Central memory CD8-positive, alpha-beta T cell (primary cell): ENCODE measurements around the gene CPTP.
A peak's percentile ranks its signal among the peaks of the same experiment; 100 is the strongest.

Source experiments
- ATAC-seq: fragments of 150-1000 bp; cut with Tn5 transposase; replicated peaks from 2 replicates; pipeline ENCODE4 v1.10.0; 2022; ENCODE audit warnings: mild to moderate bottlenecking, moderate FRiP score, moderate number of reproducible peaks; ENCODE audit not compliant: poor library complexity, severe bottlenecking; ENCODE audit errors: extremely low read depth
- DNase-seq, 2 donors: peaks; one replicate each; pipeline ENCODE4 v3.0.0; 2021; ENCODE audit warnings: low spot score in 2 of 2
- H3K27ac Mint-ChIP-seq: one replicate; pipeline ENCODE4 v1.8.0; 2022; ENCODE audit warnings: low read depth, mild to moderate bottlenecking, moderate library complexity, mixed read lengths
- H3K27me3 Mint-ChIP-seq: one replicate; pipeline ENCODE4 v1.8.0; 2022; ENCODE audit warnings: mixed read lengths
- H3K36me3 Mint-ChIP-seq: one replicate; pipeline ENCODE4 v1.8.0; 2022; ENCODE audit warnings: mild to moderate bottlenecking, moderate library complexity, mixed read lengths; ENCODE audit not compliant: insufficient read depth
- H3K4me1 Mint-ChIP-seq: one replicate; pipeline ENCODE4 v1.8.0; 2022; ENCODE audit warnings: mixed read lengths
- H3K4me3 Mint-ChIP-seq: one replicate; pipeline ENCODE4 v1.8.0; 2022; ENCODE audit warnings: mild to moderate bottlenecking, moderate library complexity, mixed read lengths
- H3K9me3 Mint-ChIP-seq: one replicate; pipeline ENCODE4 v1.8.0; 2022; ENCODE audit warnings: mixed read lengths

CPTP gene

GRCh38 chr1:1349256-1350012, 24.8 kb downstream of the CPTP start, which contains the start of gene DVL1:
Gene DVL1 (minus strand): TSS chr1:1349418. CDS start chr1:1349065, 353 bp downstream.
- Mint-ChIP-seq H3K27ac (no peak within 1 kb of the TSS), H3K36me3 (peaks cover 3% of the 10 kb centered on the region)

GRCh38 chr1:1351511-1352427, 27.2 kb downstream of the CPTP start:
- Mint-ChIP-seq H3K27me3 (peaks cover 15% of the 10 kb centered on the region), H3K4me1 (peaks cover 17% of the 10 kb centered on the region), H3K36me3 (peaks cover 3% of the 10 kb centered on the region), H3K27ac (no peak overlapping the region), H3K9me3 (no peaks in the 10 kb centered on the region), H3K4me3 (peak overlapping the region; percentile 75)
- DNase-seq: no peak
- no peak for ATAC-seq

More at GRCh38 chr1:1349256-1350012, 24.8 kb downstream of the CPTP start, which contains the start of gene DVL1:
- H3K4me3 Mint-ChIP-seq: peak within 1 kb of the TSS; percentile 73
- DNase-seq (peak; percentile 60 to 62), ATAC-seq (peak; percentile 78)
- peaks cover 15% of the 10 kb centered on the region for H3K27me3 Mint-ChIP-seq
- peaks cover 21% of the 10 kb centered on the region for H3K4me1 Mint-ChIP-seq
- no peaks in the 10 kb centered on the region for H3K9me3 Mint-ChIP-seq

GRCh38 chr1:1352786-1353388, 28.3 kb downstream of the CPTP start:
- Mint-ChIP-seq H3K27ac (no peak overlapping the region), H3K36me3 (peaks cover 3% of the 10 kb centered on the region), H3K4me3 (peak overlapping the region; percentile 75), H3K27me3 (peaks cover 25% of the 10 kb centered on the region), H3K4me1 (peaks cover 7% of the 10 kb centered on the region), H3K9me3 (no peaks in the 10 kb centered on the region)
- ATAC-seq (no peak), DNase-seq (no peak)

- Mint-ChIP-seq H3K4me1 (peaks cover 7% of the 10 kb centered on the region), H3K27ac (no peak overlapping the region), H3K36me3 (peaks cover 2% of the 10 kb centered on the region), H3K27me3 (peaks cover 31% of the 10 kb centered on the region), H3K4me3 (no peak overlapping the region), H3K9me3 (no peaks in the 10 kb centered on the region)
- DNase-seq: no peak
- ATAC-seq: no peak
These were observed 29.0 kb downstream of the CPTP start for GRCh38 chr1:1353389-1354151.

GRCh38 chr1:1354271-1355247, 30.0 kb downstream of the CPTP start:
- H3K4me1 Mint-ChIP-seq: peaks cover 12% of the 10 kb centered on the region
- H3K27me3 Mint-ChIP-seq: peaks cover 41% of the 10 kb centered on the region
- H3K27ac Mint-ChIP-seq: no peak overlapping the region
- H3K36me3 Mint-ChIP-seq: peaks cover 2% of the 10 kb centered on the region
- no peaks in the 10 kb centered on the region for H3K9me3 Mint-ChIP-seq
- H3K4me3 Mint-ChIP-seq: no peak overlapping the region
- DNase-seq: no peak
- peak; percentile 37 for ATAC-seq

- ATAC-seq (no peak), DNase-seq (no peak)
- Mint-ChIP-seq H3K4me1 (peaks cover 12% of the 10 kb centered on the region), H3K27me3 (peaks cover 41% of the 10 kb centered on the region), H3K36me3 (peaks cover 2% of the 10 kb centered on the region), H3K27ac (no peak overlapping the region), H3K4me3 (no peak overlapping the region), H3K9me3 (no peaks in the 10 kb centered on the region)
These were observed 30.8 kb downstream of the CPTP start for GRCh38 chr1:1355416-1355815.

- DNase-seq: no peak
- no peaks in the 10 kb centered on the region for H3K9me3 Mint-ChIP-seq
- H3K4me3 Mint-ChIP-seq: no peak overlapping the region
- H3K27me3 Mint-ChIP-seq: peaks cover 49% of the 10 kb centered on the region
- H3K4me1 Mint-ChIP-seq: peaks cover 17% of the 10 kb centered on the region
- no peak for ATAC-seq
- H3K36me3 Mint-ChIP-seq: peaks cover 2% of the 10 kb centered on the region
- H3K27ac Mint-ChIP-seq: no peak overlapping the region
These were observed 31.7 kb downstream of the CPTP start for GRCh38 chr1:1356166-1356795.

GRCh38 chr1:1356796-1357401, 32.3 kb downstream of the CPTP start:
- DNase-seq (no peak), ATAC-seq (no peak)
- Mint-ChIP-seq H3K9me3 (no peaks in the 10 kb centered on the region), H3K4me3 (no peak overlapping the region), H3K27ac (no peak overlapping the region), H3K4me1 (peaks cover 16% of the 10 kb centered on the region), H3K27me3 (peaks cover 50% of the 10 kb centered on the region), H3K36me3 (peaks cover 2% of the 10 kb centered on the region)

GRCh38 chr1:1357871-1358432, 33.4 kb downstream of the CPTP start:
- no peaks in the 10 kb centered on the region for H3K36me3 Mint-ChIP-seq
- DNase-seq: no peak
- no peaks in the 10 kb centered on the region for H3K9me3 Mint-ChIP-seq
- H3K4me3 Mint-ChIP-seq: no peak overlapping the region
- H3K27ac Mint-ChIP-seq: no peak overlapping the region
- H3K4me1 Mint-ChIP-seq: peaks cover 10% of the 10 kb centered on the region
- H3K27me3 Mint-ChIP-seq: peaks cover 39% of the 10 kb centered on the region
- ATAC-seq: no peak

GRCh38 chr1:1358433-1359271, 34.0 kb downstream of the CPTP start, which contains the start of gene MXRA8:
Gene MXRA8 (minus strand): TSS chr1:1358555. CDS start chr1:1358504, 51 bp downstream.
- no peak within 1 kb of the TSS for H3K4me3 Mint-ChIP-seq
- H3K4me1 Mint-ChIP-seq: peaks cover 10% of the 10 kb centered on the region
- no peaks in the 10 kb centered on the region for H3K9me3 Mint-ChIP-seq
- no peaks in the 10 kb centered on the region for H3K36me3 Mint-ChIP-seq
- no peak for ATAC-seq
- H3K27me3 Mint-ChIP-seq: peaks cover 37% of the 10 kb centered on the region
- no peak for DNase-seq
- H3K27ac Mint-ChIP-seq: no peak within 1 kb of the TSS
